Kidney epithelial cell (primary cell): ENCODE measurements around the gene MPL. TPM values are rescaled to one million over a fixed set of nuclear protein-coding genes. Genes with fewer than 3 reads are reported as not detected.

Experiments used
- DNase-seq: peaks from one replicate; pipeline ENCODE4 v3.0.0-alpha.2; 2010; ENCODE audit warnings: low read depth
- H3K27me3 ChIP-seq: 2 replicates; pipeline ENCODE4 v1.6.0; 2011; ENCODE audit warnings: low read length; ENCODE audit not compliant: control insufficient read depth, insufficient read depth
- H3K36me3 ChIP-seq: 2 replicates; pipeline ENCODE4 v1.5.1; 2011; ENCODE audit warnings: low read length; ENCODE audit not compliant: control insufficient read depth, insufficient read depth
- H3K4me3 ChIP-seq: 2 replicates; pipeline ENCODE4 v1.5.1; 2011; ENCODE audit warnings: low read depth, mild to moderate bottlenecking, control low read depth, low read length
- total RNA-seq: library from RNA; depleted of rRNA; stranded (reverse); fragments of >200 nt; gene quantifications from 2 replicates; pipeline ENCODE4 v1.2.3, GENCODE V29; 2015
- TF ChIP-seq, protein P1 (sequence below): IDR thresholded peaks from 2 replicates; pipeline ENCODE4 v1.5.1; 2011; ENCODE audit warnings: mild to moderate bottlenecking, moderate library complexity, low read length, control low read depth, inconsistent platforms; ENCODE audit not compliant: insufficient read depth, poor library complexity, severe bottlenecking

MPL gene
- total RNA-seq = not detected in 2 replicates

DNA sequence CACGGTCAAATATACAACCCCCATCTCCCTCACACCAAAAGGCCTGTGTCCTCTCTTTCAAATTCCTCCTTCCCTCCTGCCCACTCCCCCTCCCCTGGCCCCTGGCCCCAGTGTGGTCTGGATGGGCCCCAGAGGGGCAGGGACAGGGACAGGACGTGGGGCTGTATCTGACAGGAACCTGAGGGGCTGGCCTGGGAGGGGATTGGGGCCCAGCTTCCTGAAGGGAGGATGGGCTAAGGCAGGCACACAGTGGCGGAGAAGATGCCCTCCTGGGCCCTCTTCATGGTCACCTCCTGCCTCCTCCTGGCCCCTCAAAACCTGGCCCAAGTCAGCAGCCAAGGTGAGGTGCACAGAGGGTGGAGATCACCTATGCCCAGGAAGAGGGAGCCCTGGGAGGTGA lies at the start of gene MPL:
Gene MPL (plus strand): TSS at position 231 of the 400 bp plus-strand sequence. CDS start 31 bp downstream, at position 262.
- Histone ChIP-seq H3K36me3 (no peaks in the 10 kb centered on the region), H3K27me3 (no peaks in the 10 kb centered on the region), H3K4me3 (no peak within 1 kb of the TSS)
- TF ChIP-seq, protein P1, sequence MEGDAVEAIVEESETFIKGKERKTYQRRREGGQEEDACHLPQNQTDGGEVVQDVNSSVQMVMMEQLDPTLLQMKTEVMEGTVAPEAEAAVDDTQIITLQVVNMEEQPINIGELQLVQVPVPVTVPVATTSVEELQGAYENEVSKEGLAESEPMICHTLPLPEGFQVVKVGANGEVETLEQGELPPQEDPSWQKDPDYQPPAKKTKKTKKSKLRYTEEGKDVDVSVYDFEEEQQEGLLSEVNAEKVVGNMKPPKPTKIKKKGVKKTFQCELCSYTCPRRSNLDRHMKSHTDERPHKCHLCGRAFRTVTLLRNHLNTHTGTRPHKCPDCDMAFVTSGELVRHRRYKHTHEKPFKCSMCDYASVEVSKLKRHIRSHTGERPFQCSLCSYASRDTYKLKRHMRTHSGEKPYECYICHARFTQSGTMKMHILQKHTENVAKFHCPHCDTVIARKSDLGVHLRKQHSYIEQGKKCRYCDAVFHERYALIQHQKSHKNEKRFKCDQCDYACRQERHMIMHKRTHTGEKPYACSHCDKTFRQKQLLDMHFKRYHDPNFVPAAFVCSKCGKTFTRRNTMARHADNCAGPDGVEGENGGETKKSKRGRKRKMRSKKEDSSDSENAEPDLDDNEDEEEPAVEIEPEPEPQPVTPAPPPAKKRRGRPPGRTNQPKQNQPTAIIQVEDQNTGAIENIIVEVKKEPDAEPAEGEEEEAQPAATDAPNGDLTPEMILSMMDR = no peak
- no peak for DNase-seq

DNA sequence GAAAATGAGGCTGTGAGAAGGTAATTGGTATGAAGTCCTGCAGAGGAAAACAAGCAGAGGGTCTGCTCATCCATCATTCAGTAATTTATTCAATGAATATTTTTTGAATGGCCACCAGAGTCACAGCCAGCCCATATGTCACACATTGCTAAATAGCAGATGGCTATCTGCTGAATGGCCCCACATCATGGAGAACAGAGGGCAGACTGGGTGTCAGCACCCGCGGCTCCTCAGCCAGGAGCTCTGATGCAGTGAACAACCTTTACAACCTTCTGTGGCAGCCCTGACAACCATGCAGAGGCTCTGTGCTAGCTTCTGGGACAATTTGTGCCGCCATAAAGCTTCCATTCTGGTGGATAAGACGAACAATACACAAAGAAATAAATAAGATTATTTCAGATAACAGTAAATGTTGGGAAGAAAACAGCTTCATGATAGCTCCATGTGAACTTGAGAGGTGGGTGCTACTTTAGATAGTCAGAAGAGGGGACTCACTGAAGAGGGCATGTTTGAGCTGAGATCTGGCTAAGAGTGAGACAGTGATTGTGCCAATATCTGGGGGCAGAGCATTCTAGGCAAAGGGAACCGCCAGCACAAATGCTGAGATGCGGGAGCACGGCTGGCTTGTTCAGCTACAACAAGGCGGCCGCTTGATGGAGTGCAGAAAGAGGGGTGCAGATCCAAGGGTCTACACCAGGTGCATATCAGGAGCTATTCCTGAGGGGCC lies 49.4 kb upstream of the MPL start:
- no peak for DNase-seq
- no peak overlapping the region for H3K4me3 ChIP-seq
- H3K27me3 ChIP-seq = peaks cover 4% of the 10 kb centered on the region
- TF ChIP-seq, protein P1 = no peak
- no peaks in the 10 kb centered on the region for H3K36me3 ChIP-seq

DNA sequence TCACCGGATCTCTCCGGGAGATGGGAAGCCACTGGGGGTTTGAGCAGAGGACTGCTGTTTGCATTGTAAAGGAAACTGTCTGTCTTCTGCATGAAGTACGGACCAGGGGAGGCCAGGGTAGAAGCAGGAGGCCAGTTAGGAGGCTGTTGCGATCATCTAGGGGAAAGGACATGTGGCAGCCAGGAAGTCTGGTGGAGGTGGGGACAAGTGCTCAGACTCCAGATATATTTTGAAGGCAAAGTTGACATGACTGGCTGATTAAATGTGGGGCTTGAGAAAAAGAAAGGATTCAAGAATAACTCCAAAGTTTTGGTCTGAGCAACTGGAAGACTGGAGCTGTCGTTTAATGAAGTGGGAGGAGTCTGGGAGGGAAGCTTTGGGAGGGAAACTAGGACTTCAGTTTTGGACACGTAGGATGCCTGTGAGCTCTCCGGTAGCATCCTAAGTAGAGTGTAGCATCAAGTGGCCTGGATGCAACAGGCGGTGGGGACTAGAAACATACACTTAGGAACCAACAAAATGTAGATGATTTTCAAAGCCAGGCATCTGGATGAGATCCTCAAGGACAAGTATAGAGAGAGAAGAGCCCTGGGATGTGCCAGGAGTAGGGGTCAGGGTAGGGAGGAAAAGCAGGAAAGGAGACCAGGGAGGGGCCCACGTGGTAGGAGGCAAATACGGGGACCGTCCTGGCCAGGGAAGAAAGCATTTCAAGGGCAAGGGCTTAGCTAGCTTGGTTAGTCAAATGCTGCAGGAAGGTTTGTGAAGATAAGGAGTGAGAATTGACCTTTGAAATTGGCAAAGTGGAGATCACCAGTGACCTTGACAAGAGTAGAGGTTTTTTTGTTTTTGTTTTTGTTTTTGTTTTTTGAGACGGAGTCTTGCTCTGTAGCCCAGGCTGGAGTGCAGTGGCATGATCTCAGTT lies 48.6 kb upstream of the MPL start:
- no peaks in the 10 kb centered on the region for H3K36me3 ChIP-seq
- H3K27me3 ChIP-seq = peaks cover 4% of the 10 kb centered on the region
- DNase-seq = no peak
- H3K4me3 ChIP-seq = no peak overlapping the region
- TF ChIP-seq, protein P1 = no peak

DNA sequence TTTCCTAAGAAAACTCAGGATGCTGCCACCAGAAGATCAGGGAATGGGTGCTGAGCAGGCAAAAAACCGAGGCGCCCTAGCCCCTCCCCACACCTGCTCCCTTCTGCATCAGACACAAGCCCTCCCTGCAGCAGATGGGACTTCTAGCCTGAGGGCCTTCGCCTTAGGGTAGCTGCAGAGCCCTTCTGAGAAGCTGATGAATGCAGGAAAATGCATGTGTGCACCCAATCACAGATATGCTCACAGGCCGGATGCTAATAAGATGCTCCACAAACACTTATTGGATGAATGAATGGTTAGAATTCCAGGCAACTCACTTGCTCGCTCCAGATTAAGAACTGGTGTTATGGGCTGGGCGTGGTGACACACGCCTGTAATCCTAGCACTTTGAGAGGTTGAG lies 45.4 kb upstream of the MPL start:
- no peak overlapping the region for H3K4me3 ChIP-seq
- TF ChIP-seq, protein P1 = no peak
- no peak for DNase-seq
- H3K27me3 ChIP-seq = peaks cover 2% of the 10 kb centered on the region
- H3K36me3 ChIP-seq = no peaks in the 10 kb centered on the region

DNA sequence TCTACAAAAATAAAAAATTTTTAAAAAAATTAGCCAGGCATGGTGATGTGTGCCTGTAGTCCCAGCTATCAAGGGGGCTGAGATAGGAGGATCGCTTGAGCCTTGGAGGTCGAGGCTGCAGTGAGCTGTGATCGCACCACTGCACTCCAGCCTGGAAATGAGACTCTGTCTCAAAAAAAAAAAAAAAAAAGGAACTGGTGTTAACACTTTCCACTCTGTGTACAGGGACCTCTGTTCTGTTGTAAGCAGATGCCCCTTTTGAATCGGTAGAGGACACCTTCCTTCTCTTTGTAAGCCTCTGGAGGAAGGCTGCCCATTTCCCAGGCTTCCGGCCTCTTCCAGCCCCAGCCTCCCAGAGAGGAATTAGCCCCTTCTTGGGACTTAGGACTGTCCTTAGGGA lies 44.9 kb upstream of the MPL start:
- TF ChIP-seq, protein P1 = no peak
- Histone ChIP-seq H3K36me3 (no peaks in the 10 kb centered on the region), H3K27me3 (peaks cover 2% of the 10 kb centered on the region), H3K4me3 (no peak overlapping the region)
- no peak for DNase-seq
